Activated T-helper 1 cell treated with anti-CD3 and anti-CD28 coated beads, Interleukin-2, amount 50 U/mL, for 16 hours (primary cell): ENCODE results near the gene CENPF.

Source experiments
- DNase-seq, 2 donors: peaks; one replicate each; pipeline ENCODE4 v3.0.0-alpha.2; 2020; ENCODE audit warnings: low read depth in 1 of 2, low spot score in 1 of 2

The CENPF gene

DNA sequence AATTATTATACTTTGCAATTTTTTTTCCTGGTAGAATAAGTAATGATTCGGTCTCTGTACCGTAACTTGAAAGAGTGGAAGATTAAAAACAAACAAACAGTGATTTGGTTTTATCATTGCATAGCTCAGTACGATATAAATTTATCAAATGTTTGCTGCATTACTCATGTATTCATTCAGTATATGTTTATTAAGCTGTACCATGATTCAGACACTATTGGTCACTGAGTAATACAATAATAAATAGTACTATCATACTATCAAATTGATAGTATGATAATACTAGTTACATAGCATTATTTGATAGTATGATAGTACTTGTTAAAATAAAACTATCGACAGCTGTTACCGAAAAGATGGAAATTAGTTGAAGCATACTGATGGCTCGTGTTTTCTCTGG, 12.1 kb downstream of the CENPF start:
- no peak for DNase-seq

DNA sequence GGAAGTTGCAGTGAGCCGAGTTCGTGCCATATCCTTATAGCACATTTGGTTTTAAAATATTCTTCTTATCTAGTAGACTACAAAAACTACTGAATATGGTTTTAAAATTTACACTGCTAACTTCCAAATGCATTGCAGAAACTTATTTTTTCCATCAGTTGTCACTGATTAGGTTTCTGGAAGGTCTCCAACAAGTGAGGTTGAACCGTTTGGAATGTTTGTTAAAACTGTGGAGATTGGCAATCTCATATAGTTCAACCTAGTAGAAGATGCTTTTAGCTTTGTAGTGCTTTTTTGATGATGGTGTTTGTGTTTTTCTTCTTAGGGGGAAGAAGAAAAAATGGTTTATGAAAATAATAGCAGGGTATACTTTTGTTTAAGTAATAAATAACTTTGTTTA, 12.9 kb downstream of the CENPF start:
- DNase-seq = no peak

DNA sequence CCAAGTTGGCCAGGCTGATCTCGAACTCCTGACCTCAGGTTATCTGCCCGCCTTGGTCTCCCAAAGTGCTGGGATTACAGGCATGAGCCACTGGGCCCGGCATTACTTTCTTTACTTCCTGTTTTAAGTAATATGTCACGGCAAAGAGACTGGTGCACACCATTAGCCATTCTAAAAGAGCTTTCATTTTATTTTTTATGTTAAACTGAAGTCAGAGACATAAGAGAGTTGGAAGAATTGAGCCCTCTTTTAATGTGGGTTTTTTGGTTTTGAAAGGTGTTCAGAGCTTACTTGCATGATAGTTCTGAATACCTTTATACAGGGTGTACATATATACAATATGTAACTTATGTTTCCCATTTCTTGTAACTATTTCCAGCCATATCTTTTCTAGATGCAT, 14.3 kb downstream of the CENPF start:
- DNase-seq = no peak

DNA sequence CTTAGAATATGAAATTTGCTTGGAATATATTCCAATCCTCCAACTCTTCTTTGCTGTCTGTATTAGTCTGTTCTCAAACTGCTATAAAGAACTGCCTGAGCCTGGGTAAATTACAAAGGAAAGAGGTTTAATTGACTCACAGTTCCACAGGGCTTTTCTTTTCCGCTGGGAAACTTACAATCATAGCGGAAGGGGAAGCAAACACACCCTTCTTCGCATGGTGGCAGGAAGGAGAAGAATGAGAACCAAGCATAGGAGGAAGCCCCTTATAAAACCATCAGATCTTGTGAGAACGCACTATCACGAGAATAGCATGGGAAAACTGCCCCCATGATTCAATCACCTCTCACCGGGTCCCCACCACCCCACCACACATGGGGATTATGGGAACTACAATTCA, 14.8 kb downstream of the CENPF start:
- DNase-seq = no peak

DNA sequence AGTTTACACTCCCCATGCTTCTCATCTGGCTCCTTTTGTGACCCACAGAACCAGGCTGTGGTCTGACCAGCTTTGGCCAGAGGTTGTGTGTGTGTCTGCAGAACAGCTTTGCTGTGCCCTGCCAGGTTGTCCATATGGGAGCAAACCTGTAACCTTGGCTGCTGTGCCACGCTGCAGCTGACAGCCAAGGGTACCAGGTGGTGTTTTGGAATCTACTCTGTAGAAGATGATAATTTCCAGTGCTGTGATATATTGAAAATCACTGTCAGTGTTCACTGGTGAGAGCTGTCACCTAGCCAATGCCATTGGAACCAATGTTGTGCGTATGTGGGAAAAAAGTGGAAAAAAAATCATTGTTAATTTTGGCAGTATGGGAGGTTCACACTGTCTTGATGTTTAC, 18.2 kb downstream of the CENPF start:
- DNase-seq = no peak

DNA sequence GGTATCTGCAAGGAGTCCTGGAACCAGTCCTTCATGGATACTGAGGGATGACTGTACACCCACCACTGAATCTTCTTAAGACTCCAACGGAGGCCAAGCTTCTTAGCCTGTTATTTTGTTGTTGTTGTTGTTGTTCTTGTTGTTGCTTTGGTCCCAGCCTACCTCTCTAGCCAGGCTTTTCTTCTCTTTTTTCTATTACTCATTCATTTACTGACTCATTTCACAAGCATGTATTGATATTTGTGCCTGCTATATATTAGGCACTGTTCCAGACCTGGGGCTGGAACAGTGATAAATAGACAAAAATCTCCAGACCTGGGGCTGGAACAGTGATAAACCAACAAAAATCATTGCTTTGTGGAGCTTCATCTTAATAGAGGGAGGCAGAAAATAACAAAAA, 20.4 kb downstream of the CENPF start:
- DNase-seq = no peak

DNA sequence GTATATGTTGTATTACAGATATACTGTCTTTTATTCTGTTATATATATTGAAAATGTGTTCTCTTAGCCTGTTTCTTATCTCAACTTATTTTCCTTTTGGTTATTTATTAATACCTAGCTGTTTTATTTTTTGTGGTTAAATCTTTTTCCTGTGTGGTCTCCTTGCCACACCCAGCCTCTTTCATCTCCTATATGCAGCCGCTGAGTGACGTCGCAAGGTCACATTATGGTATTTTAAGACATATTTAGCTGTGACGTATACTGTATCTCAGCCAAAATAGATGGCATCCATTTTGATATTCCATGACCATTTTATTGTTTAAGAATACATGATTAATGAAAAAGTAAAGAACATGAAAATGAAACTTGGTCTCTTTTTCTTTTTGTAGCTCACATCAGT, 29.1 kb downstream of the CENPF start:
- DNase-seq = no peak

DNA sequence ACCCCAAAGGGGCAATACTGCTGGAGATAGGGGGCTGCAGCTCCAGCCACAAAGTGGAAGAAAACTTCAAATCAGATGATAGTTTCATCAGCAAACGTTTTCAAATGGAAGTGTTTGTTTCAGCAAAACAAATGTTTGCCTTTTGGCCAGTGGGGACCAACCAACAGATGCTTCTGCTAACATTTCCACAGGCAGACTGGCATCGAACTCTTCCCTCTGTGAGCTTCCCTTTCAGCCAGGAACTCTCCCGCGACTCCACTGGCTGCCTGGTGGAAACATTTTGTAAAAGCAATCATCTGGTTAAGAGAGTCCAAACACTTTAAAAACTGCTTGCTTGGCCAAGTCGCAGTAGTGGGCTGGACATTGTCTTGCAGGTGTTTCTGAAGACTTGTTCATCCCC, 30.7 kb downstream of the CENPF start:
- no peak for DNase-seq

DNA sequence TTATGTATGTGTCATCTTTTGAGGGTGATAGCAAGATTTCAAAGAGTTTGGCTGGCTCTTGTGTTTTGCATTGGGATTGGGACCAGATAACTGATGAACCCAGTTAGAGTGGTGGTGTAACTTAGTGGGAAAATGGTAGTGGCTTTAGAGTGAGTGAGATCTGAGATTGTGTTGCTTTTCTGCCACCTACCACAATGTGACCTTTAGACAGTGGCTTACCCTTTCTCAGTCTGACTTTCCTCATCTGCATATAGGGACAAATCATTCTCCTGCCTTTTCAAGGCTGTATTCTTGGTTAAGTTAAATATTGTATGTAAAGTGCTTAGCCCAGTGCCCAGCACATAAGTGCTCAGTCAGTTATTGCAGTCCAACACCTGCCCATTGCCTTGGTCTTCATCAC, 31.3 kb downstream of the CENPF start:
- DNase-seq = no peak

DNA sequence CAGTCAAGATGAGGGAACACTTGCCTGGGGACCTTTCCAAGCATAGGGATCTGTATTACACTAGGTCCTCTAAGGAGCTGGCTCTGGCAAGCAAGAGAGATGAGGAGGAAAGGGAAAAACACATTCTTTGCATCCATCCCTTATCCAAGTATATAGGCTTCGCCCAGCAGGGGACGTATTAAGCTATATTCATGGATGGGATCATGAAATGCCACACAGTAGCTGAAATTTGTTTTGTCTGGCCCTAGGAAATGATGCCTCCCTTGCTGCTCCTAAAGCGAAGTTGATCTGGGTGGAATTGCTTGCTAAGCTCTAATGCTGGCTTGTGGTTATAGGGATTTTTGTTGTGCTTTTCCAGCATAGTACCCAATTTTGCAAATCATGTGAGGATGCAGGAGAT, 32.1 kb downstream of the CENPF start:
- DNase-seq = no peak

DNA sequence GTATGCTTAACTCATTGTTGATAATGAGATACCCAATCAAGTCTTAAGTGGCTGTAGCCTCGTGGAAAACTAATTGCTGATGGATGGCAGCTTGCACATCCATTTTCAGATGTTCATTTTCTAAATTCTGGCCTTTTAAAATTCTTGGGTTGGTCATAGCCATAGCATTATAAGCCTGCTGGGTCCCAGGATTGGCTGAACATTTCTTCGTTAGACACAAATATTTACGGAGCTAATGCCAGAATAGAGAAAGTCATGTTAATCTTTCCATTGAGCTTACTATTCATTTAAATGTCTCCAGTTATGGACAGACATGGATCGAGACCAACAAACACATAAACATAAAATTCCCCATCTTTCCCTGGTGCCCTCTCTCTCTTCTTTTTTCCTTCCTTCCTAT, 32.5 kb downstream of the CENPF start:
- DNase-seq = no peak

DNA sequence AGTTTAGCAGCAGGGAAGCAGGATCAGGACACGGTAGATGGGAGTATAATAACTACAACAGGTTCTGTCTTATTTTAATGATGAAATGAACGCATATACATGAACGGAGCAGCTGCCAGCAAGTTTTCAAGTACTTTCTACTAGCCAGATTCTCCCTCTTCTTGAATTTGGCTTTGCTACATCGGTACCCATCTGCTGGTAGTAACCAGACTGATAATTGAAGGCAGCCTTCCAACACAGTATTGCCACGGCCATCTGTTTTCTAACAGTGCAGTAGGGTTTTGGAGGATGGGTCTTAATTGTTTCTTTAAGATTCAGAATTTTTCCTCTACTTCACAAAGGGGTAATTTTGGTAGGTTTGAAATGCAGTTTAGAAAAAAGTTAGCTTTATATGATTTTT, 33.4 kb downstream of the CENPF start:
- no peak for DNase-seq

DNA sequence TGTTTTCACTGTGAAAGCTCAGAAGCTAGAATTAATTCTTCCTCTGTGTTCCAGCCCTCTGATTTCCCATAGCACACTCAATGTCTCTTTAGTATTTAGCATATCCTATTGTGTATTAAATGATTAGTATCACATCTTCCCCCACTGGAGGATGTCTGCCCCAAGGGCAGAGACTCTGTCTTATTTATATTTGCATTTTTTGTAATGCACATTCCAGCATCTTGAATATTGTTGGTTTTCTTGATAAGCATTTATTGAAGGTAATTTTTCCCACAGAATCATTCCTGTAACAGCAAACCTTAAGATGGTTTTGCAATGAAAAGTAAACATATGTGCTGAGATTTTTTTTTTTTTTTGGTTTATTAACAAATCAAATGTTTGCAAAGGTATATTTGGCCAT, 34.1 kb downstream of the CENPF start:
- no peak for DNase-seq

DNA sequence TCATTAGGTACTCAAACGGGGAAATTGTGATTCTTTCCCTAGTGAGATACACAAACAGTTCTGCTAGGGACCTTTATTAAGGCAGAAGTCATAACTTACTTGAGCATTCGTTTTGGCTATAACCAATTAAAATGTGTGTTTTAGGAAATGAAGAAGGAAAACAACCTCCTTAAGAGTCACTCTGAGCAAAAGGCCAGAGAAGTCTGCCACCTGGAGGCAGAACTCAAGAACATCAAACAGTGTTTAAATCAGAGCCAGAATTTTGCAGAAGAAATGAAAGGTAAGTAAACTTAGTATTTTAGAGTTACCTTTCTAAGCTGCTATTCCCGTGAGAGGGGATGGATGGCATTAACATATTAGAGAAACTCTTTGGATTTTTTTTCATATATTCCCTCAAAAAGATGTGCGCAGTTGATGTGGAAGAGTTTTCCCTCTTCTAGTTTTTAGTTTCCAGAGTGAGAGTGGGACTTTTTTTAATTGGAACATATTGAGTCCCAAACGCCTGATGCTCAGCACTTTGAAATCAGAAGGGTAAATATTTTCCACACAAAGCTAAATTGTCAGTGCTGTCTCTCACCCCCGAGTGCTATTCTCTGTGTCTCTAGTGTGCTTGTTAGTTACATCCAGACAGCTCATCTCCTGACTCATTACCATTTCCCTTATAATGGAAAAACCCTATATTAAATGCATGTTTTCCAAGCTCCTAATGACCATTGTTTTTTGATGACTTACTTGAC, 34.9 kb downstream of the CENPF start:
- no peak for DNase-seq

DNA sequence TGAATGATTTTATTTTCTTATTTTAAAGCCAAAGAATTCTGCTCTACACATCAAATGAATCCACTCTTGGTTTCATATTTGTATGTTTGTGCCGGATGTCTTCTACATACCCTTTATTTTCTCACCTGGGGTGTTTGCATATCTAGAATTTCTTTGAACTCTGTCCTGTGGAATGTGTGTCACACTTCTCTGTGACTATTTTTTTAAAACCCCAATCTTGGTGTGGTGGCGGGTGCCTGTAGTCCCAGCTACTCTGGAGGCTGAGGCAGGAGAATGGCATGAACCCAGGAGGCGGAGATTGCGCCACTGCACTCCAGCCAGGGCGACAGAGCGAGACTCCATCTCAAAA, 35.4 kb downstream of the CENPF start:
- DNase-seq = no peak

DNA sequence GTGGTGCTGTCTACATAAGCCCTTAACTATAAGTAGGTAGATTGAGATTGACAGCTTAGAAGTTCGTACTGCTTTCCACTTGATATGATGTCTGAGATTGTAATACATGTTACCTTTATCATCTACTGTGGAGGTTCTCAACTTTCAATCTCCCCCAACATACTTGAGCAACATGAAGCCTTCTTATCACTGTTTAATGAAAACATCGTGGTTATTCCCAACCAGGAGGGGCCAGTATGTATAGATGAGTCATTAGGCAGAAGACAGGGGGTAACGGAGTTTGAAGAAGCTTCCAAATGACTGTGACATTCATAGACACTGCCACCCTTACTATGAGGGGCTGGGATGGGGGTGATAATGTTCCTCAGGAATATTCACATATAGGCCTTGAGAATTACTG, 36.0 kb downstream of the CENPF start:
- DNase-seq = no peak

DNA sequence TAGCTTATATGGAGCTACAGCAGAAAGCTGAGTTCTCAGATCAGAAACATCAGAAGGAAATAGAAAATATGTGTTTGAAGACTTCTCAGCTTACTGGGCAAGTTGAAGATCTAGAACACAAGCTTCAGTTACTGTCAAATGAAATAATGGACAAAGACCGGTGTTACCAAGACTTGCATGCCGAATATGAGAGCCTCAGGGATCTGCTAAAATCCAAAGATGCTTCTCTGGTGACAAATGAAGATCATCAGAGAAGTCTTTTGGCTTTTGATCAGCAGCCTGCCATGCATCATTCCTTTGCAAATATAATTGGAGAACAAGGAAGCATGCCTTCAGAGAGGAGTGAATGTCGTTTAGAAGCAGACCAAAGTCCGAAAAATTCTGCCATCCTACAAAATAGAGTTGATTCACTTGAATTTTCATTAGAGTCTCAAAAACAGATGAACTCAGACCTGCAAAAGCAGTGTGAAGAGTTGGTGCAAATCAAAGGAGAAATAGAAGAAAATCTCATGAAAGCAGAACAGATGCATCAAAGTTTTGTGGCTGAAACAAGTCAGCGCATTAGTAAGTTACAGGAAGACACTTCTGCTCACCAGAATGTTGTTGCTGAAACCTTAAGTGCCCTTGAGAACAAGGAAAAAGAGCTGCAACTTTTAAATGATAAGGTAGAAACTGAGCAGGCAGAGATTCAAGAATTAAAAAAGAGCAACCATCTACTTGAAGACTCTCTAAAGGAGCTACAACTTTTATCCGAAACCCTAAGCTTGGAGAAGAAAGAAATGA, 37.6 kb downstream of the CENPF start:
- no peak for DNase-seq

DNA sequence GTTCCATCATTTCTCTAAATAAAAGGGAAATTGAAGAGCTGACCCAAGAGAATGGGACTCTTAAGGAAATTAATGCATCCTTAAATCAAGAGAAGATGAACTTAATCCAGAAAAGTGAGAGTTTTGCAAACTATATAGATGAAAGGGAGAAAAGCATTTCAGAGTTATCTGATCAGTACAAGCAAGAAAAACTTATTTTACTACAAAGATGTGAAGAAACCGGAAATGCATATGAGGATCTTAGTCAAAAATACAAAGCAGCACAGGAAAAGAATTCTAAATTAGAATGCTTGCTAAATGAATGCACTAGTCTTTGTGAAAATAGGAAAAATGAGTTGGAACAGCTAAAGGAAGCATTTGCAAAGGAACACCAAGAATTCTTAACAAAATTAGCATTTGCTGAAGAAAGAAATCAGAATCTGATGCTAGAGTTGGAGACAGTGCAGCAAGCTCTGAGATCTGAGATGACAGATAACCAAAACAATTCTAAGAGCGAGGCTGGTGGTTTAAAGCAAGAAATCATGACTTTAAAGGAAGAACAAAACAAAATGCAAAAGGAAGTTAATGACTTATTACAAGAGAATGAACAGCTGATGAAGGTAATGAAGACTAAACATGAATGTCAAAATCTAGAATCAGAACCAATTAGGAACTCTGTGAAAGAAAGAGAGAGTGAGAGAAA, 38.4 kb downstream of the CENPF start:
- DNase-seq = no peak

DNA sequence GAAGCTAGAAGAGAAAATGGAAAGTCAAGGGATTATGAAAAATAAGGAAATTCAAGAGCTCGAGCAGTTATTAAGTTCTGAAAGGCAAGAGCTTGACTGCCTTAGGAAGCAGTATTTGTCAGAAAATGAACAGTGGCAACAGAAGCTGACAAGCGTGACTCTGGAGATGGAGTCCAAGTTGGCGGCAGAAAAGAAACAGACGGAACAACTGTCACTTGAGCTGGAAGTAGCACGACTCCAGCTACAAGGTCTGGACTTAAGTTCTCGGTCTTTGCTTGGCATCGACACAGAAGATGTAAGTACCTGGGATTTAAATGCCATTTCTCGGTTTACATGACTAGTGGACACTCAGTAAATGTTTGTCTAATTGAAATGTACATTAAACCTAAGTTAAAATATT, 40.0 kb downstream of the CENPF start:
- no peak for DNase-seq

DNA sequence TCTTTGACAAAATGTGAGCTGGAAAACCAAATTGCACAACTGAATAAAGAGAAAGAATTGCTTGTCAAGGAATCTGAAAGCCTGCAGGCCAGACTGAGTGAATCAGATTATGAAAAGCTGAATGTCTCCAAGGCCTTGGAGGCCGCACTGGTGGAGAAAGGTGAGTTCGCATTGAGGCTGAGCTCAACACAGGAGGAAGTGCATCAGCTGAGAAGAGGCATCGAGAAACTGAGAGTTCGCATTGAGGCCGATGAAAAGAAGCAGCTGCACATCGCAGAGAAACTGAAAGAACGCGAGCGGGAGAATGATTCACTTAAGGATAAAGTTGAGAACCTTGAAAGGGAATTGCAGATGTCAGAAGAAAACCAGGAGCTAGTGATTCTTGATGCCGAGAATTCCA, 42.7 kb downstream of the CENPF start:
- no peak for DNase-seq

DNA sequence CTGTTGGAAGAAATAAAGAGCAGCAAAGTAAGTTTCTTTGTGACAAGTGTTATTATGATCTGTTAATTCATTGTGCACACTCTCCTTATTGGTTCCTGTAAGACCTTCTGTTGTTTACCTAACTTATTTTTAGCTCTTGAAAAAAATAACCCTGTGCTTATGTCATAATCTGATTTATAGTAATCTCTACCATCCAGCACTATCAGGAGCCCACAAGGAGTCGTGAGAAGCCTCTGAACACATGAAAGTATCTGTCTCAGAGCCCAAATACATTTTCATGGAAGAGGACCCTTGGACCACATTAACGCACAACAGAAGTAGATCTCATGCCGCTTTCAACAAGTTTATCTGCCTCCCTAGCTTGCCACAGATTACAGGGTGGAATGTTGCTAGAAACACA, 45.8 kb downstream of the CENPF start:
- no peak for DNase-seq

DNA sequence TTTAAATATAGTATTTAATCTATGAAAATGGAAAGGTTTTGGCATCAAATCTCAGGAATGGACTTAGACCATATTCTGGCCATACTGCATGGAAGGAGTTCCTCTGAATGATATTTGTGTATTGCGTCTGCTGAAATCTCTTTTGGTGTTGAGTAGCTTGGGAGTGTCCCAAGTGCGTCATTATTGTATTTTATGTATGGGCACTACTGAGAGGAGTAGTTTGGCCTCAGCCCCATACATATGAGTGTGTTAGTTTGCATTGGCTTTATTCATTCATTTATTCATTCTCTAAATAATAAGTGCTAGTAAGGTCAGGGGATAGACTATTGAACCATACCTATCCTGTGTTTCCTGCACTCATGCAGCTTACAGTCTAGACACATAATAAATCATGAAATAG, 46.6 kb downstream of the CENPF start:
- no peak for DNase-seq

DNA sequence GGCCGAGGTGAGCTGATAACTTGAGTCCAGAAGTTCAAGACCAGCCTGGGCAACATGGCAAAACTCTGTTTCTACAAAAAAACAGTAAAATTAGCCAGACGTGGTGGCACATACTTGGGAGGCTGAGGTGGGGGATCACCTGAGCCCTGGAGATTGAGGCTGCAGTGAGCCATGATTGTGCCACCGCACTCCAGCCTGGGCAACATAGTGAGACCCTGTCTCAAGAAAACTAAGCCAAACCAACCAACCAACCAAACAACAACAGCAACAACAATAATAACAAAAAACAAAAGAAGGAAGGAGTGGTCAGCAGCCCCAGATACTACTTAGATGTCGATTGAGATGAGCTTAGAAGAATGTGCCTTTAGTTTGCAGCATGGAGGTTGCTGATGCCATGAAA, 47.7 kb downstream of the CENPF start:
- DNase-seq = no peak
